ENCODE data around the gene WNK2.
"Not testable (repeated sequence)": the region's sequence is repeated elsewhere in the genome, so short reads cannot be mapped to it uniquely, and the experiment has no call there.

WNK2 gene

GRCh38 chr9:93183663-93184431 is at the start of gene WNK2:
TSS of gene WNK2 (plus strand) at chr9:93184139. CDS start at chr9:93184930, 791 bp downstream.
- DNase-seq: no peak

DNA sequence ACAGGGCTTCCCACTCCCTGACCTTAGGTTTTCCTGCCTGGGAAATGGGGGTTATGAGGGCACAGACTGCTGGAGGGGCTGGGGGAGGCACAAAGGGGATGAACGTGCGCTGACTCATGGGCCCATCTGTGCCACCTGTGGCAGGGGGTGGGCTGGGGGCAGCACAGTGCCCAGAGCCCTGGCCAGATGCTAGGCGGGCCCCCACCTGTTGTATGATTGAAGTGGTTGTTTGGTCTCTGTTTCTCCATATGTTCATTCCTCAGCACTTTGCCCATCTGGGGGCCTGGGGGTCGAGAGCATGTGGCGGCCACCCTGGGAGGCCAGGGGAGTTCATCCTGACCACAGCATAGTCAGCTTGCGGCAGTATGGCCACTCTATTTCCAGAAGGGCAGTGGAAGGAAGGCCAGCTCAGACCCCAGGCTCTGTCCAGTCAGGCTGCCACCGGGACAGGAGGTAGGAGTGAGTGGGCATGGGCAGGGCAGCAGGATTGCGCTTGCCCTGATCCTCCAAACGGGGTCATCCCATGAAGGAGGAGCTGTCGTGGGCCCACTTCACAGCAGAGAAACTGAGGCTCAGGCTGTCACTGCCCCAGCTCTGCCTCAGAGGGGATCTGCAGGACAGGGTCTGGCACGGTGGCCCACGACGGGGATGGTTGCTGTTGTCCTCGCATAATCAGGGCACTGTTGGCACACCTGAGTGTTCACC is 49.0 kb upstream of the WNK2 start:
- DNase-seq: no peak

DNA sequence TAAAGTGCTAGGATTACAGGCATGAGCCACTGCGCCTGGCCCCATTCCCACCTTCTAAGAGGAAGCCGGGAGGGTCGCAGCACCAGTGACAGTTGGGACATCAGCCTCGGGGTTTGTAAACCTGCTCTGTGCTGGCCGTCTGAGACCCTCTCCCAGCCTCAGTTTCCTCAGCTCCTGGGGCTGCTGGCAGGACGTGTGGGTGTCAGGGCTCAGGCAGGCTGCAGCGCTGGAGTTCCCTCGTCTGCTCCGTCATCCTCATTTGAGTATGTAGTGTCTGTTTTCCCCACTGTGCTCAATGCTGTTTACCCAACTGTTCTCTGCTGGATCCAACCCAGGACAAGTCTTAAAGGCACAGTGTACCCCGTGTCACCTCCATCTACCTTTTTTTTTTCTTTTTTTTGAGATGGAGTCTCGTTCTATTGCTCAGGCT is 47.9 kb upstream of the WNK2 start:
- DNase-seq: no peak

- no peak for DNase-seq
These were observed 46.6 kb upstream of the WNK2 start for GRCh38 chr9:93137362-93137761.

GRCh38 chr9:93138171-93138764 is 45.7 kb upstream of the WNK2 start:
- no peak for DNase-seq

- DNase-seq: no peak
These were observed 44.4 kb upstream of the WNK2 start for GRCh38 chr9:93139365-93140182.

DNA sequence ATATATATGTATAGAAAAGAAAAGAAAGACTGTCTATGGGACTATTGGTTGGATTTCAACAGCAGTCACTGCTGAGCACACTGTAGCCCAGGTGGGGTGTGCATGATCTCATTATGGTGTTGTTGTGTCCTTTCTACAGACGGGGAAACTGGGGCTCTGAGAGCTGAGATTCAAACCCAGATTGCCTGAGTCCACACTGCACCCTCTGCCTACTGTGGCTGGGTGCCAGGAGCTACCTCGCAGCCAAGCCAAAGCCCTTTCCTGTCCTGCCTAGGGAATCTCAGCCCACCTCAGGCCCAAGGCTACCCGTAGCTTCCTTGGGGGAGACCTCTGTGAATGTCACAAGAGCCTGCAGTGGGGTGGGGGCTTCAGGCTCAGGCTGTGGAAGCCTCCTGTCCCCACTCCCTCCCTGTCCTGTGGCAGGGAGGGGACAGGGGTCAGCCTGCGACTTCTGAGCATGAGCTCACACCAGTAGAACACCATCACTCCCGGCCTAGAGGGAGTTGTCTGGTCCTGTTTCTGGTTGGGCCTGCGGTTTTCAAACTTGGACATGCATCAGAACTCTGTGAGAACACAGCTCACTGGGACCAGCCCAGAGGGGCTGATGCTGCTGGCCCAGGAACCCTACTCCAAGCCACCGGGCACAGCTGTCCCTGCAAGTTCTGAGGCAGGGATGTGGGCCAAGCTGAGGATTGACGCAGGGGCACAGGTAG is 42.0 kb upstream of the WNK2 start:
- no peak for DNase-seq

- no peak for DNase-seq
These were observed 40.0 kb upstream of the WNK2 start for GRCh38 chr9:93143830-93144530.

DNA sequence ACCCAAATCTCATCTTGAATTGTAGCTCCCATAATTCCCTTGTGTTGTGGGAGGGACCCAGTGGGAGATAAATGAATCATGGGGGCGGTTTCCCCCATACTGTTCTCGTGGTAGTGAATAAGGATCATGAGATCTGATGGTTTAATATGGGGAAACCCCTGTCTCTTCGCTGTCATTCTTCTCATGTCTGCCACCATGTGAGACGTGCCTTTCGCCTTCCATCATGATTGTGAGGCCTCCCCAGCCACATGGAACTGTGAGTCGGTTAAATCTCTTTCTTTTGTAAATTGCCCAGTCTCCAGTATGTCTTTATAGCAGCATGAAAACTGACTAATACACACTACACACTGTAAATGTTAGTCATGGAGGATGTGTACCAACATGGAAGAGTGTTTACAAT is 37.2 kb upstream of the WNK2 start:
- not testable (repeated sequence) for DNase-seq

- no peak for DNase-seq
These were observed 36.3 kb upstream of the WNK2 start for GRCh38 chr9:93147632-93148031.

DNA sequence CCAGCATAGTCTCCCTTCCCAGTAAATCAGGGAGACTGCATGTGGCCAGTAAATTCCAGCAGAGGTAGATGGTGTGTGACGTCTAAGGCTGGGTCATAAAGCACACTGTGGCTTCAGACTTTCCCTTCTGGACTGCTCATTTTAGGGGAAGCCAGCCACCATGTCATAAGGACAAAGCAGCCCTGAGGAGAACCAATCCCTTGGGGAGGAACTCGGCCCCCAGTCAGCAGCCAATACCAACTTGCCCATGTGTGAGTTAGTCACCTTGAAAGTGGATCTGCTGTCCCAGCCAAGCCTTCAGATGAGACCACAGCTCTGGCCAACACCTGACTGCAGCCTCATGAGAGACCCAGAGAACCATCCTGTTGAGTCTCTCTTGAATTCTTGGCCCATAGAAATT is 35.2 kb upstream of the WNK2 start:
- no peak for DNase-seq

DNA sequence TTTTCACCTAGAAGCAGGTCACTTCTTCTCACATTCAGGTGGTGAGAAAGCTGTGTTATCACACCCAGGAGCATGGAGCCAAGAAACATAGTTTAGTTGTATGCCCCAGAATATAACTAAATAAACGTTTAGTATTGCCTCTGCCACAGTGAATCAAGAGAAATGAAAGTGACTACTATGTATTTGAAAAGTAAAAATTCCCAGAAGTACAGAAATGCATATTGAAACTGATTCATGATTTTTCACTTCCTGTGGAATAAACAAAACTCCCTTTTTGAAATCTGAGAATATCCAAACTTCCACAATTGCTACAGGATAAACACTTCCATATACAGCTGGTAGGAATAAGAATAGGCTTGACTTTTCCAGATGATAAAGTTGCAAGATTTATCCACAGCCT is 34.6 kb upstream of the WNK2 start:
- no peak for DNase-seq

DNA sequence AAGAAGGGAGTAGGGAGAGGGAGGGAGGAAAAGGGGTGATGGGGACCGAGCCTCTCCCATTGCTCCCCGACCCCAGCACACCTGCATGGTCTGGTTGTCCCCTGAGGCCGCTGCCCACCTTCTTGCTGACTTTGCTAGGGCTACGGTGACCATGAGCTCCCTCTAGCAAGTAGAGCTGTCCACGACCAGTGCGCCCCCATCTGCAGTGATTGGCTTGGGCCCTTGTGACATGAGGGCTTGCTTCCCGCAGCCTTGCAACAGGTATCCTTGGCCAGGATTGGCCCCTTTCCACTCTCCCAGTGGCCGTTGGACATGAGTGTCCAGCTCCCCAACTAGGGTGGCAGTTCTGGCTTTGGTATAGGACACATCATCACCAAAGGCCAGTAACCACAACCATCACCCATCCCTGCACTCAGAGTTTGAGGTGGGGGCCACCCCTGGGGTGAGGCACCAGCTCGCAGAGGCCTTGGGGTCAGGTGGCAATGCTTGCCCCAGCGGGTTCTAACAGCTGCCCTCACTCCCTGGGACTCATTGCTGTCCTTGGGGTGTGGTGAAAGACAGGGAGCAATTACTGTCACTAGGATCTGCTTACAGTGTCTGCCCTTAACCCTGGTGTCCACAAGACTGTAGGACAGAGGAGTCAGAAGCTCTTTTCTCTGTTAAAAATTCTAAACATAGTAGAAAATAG is 32.7 kb upstream of the WNK2 start:
- DNase-seq: no peak

DNA sequence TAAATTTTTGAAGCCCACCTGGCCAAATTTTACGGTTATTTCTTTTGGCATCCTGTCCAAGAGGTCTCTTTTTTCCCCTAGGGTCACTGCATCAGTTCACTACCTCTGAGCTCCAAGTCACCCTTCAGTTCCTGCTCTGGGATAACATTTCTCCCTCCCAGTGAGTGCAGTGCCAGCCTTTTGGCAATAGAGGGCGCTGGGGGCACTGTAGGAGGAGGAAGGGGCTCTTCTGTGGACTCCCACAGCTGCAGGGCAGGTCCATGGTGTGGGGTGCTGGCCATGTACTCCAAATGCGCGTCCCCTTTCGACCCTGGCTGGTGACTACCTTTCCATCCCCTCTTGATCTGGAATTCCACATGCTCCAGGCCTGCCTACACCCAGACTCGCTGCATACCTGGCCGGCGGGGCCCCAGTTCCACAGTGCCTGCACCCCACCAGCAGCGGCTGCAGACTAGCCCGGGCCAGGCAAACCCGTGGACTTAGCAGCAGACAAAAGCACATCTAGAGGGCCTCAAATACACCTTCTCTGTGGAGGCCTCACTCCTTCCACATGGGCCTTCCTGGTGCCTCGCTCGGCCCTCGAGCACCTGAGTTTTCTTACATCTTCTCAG is 29.5 kb upstream of the WNK2 start:
- DNase-seq: peak; percentile 1

DNA sequence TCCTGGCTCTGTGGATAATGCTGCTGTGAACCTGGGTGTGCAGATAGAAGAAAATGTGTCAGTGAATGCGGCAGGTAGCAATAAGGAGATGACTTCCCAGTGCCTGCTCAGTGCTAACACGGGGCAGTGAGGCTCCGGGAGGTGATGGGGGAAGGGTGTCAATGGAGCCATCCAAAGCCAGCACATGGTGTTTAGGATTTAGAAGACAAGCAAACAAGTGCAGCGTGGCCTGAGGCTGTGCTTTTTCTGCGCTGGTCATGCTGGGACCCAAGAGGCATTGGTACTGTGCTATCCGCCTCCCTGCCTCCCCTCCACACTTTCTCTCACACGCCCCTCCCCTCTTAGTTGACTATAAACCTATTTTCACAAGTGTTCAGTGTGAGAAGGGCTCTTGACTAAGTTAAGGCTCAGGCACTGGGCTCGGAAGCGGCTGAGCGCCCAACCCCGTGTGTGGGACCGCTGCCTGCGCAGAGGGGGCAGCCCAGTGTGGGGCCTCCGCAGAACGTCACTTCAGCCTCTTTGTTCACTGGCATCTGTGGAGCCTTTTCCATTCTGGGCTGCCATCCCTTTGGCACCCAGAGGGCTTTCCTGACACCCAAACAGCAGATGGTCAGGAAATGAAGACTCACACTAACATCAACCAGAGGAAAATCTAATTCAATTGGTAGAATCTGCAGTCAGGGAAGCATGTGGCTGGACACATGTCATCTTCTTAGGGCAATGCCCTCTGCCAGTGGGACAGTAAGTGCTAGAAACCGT is 28.0 kb upstream of the WNK2 start:
- no peak for DNase-seq

DNA sequence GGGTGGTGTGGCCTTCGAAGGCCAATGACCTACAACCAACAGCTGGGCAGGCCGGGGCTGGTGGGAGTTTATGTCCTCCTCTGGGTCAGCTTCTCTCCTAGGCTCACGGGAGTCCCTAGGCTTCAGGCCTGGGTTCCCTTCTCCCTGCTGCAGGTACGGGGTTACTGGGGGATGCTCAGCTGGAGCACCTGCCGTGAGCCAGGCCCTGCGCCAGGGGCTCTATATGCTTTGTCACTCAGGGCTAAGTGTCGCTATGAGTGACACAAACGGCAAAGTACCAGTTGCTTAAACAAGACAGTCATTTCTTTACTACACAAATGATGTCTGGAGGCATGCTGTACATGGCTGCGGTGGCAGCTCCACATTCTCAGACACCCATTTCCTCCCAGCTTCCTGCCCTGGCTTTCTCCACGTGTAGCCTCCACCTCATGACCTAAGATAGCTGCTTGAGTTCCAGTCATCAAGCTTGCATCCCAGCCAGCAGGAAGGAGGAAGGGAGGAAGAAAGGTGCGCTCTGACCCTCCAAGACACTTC is 27.4 kb upstream of the WNK2 start:
- DNase-seq: no peak

- DNase-seq: peak; percentile 24
These were observed 24.1 kb upstream of the WNK2 start for GRCh38 chr9:93159601-93160471.

DNA sequence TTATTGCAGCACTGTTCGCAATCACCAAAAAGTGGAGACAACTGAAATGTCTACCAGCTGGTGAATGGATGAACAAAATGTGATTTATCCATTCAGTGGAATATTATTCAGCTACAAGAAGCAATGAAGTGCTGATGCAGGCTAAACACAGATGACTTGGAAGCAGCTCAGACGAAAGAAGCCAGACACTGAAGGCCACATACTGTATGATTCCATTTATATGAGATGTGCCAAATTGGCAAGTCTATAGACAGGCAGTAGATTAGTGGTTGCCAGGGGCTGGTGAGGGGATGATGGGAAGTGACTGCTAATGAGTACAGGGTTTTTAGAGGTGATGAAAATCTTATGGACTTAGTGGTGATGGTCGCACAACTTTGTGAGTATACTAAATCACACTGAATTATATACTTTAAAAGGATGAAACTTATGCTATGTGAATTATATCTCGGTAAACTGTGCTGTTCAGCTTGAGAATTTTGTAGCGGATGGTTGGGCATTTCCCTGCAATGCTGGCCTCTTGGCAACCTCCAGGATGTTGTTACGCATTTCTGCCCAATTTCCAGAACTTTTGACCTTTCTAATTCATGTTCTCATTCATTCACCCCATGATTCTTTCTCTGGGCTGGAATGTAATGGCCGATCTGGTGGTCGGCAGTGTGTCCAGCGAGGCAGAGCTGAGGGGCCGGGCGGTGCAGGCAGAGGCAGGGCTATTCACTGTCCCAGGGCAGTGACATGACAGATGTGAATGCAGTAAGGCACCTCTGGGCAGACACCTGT is 22.0 kb upstream of the WNK2 start:
- DNase-seq: no peak

Measured in NCI-H2227 treated with DMSO at 0.1 percent for 48 hours (cell line).